PFSK-1 (cell line): ENCODE data around the gene CDKN2D.

Source experiments
- POLR2AphosphoS5 ChIP-seq: IDR thresholded peaks from 2 replicates; pipeline ENCODE4 v1.6.1; 2012; ENCODE audit warnings: low read depth, mild to moderate bottlenecking, control low read depth, low read length, moderate library complexity
- SIN3A ChIP-seq: IDR thresholded peaks from 2 replicates; pipeline ENCODE4 v1.6.1; 2012; ENCODE audit warnings: mild to moderate bottlenecking, low read length, moderate library complexity, borderline replicate concordance; ENCODE audit not compliant: insufficient read depth
- TAF1 ChIP-seq: IDR thresholded peaks from 2 replicates; pipeline ENCODE4 v1.6.1; 2012; ENCODE audit warnings: low read length, control low read depth, borderline replicate concordance; ENCODE audit not compliant: insufficient read depth

GRCh38 chr19:10582091-10582490 lies 13.3 kb upstream of the CDKN2D start:
- no peak for TF ChIP-seq SIN3A
- no peak for TF ChIP-seq POLR2AphosphoS5
- TF ChIP-seq TAF1, result no peak
